ENCODE results near the gene GAB2. TPM values are rescaled to one million over a fixed set of nuclear protein-coding genes. Genes with fewer than 3 reads are reported as not detected.

Gene GAB2
- total and polyA plus RNA-seq, 2 of the 4 experiments (the other 2 are of a cell fraction): 3.3 to 5.9 TPM

DNA sequence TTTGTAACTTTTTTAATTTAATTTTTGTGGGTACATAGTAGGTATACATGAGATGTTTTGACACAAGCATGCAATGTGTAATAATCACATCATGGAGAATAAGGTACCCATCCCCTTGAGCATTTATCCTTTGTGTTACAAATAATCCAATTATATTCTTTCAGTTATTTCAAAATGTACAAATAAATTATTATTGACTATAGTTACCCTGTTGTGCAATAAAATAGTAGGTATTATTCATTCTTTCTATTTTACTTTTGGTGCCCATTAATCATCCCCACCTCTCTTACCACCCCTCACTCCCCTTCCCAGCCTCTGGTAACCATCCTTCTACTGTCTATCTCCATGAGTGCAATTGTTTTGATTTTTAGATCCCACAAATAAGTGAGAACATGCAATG, 83.5 kb downstream of the GAB2 start:
- no peaks in the 10 kb centered on the region for H3K36me3 ChIP-seq (ENCODE audit: control insufficient read depth, insufficient read depth, low read length)
- no peak for ATAC-seq (ENCODE audit: low read depth)
- H3K79me1 ChIP-seq (ENCODE audit: low read depth in 1 of 2, low read length in 2 of 2): peaks cover 4 to 16% of the 10 kb centered on the region in 2 experiments; a peak in 3 of 4 replicates
- H3K4me2 ChIP-seq (ENCODE audit: low read depth, low read length): no peak overlapping the region
- H4K91ac ChIP-seq (ENCODE audit: insufficient read depth, low read depth, low read length): no peak overlapping the region
- no peak overlapping the region for H3K27ac ChIP-seq (ENCODE audit: insufficient read depth, low read length)
- no peak for DNase-seq
- H3K4me1 ChIP-seq (ENCODE audit: control insufficient read depth, insufficient read depth, low read length): no peaks in the 10 kb centered on the region
- no peak overlapping the region for H3K9ac ChIP-seq (ENCODE audit: low read depth, low read length)
- no peaks in the 10 kb centered on the region for H4K20me1 ChIP-seq (ENCODE audit: insufficient read depth, low read length)
- no peak overlapping the region for H2BK5ac ChIP-seq (ENCODE audit: low read depth, low read length, poor library complexity, severe bottlenecking)
- H2AK5ac ChIP-seq (ENCODE audit: low read depth, low read length): no peak overlapping the region
- no peak overlapping the region for H3K18ac ChIP-seq (ENCODE audit: low read depth, low read length)
- no peak overlapping the region for H2BK120ac ChIP-seq (ENCODE audit: low read depth, low read length)
- H3K56ac ChIP-seq (ENCODE audit: extremely low read depth, insufficient read depth, low read length): no peak overlapping the region
- H3K14ac ChIP-seq (replicated peaks; ENCODE audit: low read depth, low read length): no peak overlapping the region
- no peak overlapping the region for H3K4ac ChIP-seq (ENCODE audit: low read depth, low read length)
- ChIA-PET POLR2A (ENCODE audit: unreplicated experiment) (no interaction called here), CTCF (no interaction called here)
- dilution Hi-C loops (cut with HindIII; ENCODE audit: low sequenced_read_pairs, unreplicated experiment): no loop called here
- no peak overlapping the region for H2AFZ ChIP-seq (replicated peaks; ENCODE audit: low read length, poor library complexity)
- H2AK9ac ChIP-seq (replicated peaks; ENCODE audit: low read depth, low read length, poor library complexity): no peak overlapping the region
- no peaks in the 10 kb centered on the region for H3K27me3 ChIP-seq (ENCODE audit: control insufficient read depth, insufficient read depth, low read length)
- no peak overlapping the region for H2BK20ac ChIP-seq (ENCODE audit: low read depth, low read length)
- H3K23ac ChIP-seq (ENCODE audit: low read depth, low read length): no peak overlapping the region
- no peaks in the 10 kb centered on the region for H3K9me1 ChIP-seq (ENCODE audit: insufficient read depth, low read length)
- no peaks in the 10 kb centered on the region for H3K9me3 ChIP-seq (ENCODE audit: control insufficient read depth, insufficient read depth, low read length)
- no peak overlapping the region for H3K4me3 ChIP-seq (ENCODE audit: insufficient read depth, low read depth, low read length)
- no peak overlapping the region for H2BK15ac ChIP-seq (ENCODE audit: low read depth, low read length)
- no TSS peak for BruUV-seq (replicated peaks)
- H4K8ac ChIP-seq (ENCODE audit: low read depth in 2 of 2, low read length in 2 of 2): no peak overlapping the region
- in situ Hi-C loops (cut with MboI; ENCODE audit: low sequenced_read_pairs): no loop called here
- no peak for TF ChIP-seq RFX5 (IDR thresholded peaks at IDR 0.05; ENCODE audit: low read depth, low read length)
- TF ChIP-seq, protein P1, sequence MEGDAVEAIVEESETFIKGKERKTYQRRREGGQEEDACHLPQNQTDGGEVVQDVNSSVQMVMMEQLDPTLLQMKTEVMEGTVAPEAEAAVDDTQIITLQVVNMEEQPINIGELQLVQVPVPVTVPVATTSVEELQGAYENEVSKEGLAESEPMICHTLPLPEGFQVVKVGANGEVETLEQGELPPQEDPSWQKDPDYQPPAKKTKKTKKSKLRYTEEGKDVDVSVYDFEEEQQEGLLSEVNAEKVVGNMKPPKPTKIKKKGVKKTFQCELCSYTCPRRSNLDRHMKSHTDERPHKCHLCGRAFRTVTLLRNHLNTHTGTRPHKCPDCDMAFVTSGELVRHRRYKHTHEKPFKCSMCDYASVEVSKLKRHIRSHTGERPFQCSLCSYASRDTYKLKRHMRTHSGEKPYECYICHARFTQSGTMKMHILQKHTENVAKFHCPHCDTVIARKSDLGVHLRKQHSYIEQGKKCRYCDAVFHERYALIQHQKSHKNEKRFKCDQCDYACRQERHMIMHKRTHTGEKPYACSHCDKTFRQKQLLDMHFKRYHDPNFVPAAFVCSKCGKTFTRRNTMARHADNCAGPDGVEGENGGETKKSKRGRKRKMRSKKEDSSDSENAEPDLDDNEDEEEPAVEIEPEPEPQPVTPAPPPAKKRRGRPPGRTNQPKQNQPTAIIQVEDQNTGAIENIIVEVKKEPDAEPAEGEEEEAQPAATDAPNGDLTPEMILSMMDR (conservative IDR thresholded peaks at IDR 0.05; ENCODE audit: low read depth, low read length): no peak
- TF ChIP-seq MAFK (IDR thresholded peaks at IDR 0.05; ENCODE audit: low read depth, low read length): no peak
- TF ChIP-seq MAZ (IDR thresholded peaks at IDR 0.05; ENCODE audit: borderline replicate concordance, low read depth, low read length): no peak
- no peak for TF ChIP-seq CHD1 (IDR thresholded peaks at IDR 0.05; ENCODE audit: low read depth, low read length)
- TF ChIP-seq SMC3 (IDR thresholded peaks at IDR 0.05; ENCODE audit: low read depth, low read length): no peak
- TF ChIP-seq, protein P2, sequence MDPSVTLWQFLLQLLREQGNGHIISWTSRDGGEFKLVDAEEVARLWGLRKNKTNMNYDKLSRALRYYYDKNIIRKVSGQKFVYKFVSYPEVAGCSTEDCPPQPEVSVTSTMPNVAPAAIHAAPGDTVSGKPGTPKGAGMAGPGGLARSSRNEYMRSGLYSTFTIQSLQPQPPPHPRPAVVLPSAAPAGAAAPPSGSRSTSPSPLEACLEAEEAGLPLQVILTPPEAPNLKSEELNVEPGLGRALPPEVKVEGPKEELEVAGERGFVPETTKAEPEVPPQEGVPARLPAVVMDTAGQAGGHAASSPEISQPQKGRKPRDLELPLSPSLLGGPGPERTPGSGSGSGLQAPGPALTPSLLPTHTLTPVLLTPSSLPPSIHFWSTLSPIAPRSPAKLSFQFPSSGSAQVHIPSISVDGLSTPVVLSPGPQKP (IDR thresholded peaks at IDR 0.05; ENCODE audit: borderline replicate concordance, low read depth, low read length): no peak
- TF ChIP-seq POLR2A (IDR thresholded peaks at IDR 0.05; ENCODE audit: low read depth, low read length): no peak
- TF ChIP-seq BHLHE40 (IDR thresholded peaks at IDR 0.05; ENCODE audit: low read depth, low read length): no peak
- no peak for TF ChIP-seq CEBPB (IDR thresholded peaks at IDR 0.05; ENCODE audit: low read depth, low read length)
- TF ChIP-seq MXI1 (IDR thresholded peaks at IDR 0.05; ENCODE audit: borderline replicate concordance, low read depth, low read length): no peak
- no peak for TF ChIP-seq FOS (IDR thresholded peaks at IDR 0.05; ENCODE audit: low read depth, low read length)
- no peak for TF ChIP-seq RCOR1 (IDR thresholded peaks at IDR 0.05; ENCODE audit: insufficient replicate concordance, low read length)
- no peak for TF ChIP-seq NFE2L2 (IDR thresholded peaks at IDR 0.05; ENCODE audit: low read depth, low read length)
- no peak for TF ChIP-seq RAD21 (IDR thresholded peaks at IDR 0.05; ENCODE audit: low read length)
- TF ChIP-seq, protein P3, sequence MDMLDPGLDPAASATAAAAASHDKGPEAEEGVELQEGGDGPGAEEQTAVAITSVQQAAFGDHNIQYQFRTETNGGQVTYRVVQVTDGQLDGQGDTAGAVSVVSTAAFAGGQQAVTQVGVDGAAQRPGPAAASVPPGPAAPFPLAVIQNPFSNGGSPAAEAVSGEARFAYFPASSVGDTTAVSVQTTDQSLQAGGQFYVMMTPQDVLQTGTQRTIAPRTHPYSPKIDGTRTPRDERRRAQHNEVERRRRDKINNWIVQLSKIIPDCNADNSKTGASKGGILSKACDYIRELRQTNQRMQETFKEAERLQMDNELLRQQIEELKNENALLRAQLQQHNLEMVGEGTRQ (IDR thresholded peaks at IDR 0.05; ENCODE audit: low read depth, low read length): no peak
- no peak overlapping the region for H4K5ac ChIP-seq (ENCODE audit: low read depth, low read length)
- intact Hi-C loops (cut with micrococcal nuclease): no loop called here

Data from IMR-90 (cell line).